DMS153 (cell line): ENCODE data around the gene FLT1.

Experiments
- DNase-seq: peaks from one replicate; lab custom pipeline; 2025; lab: John Stamatoyannopoulos, UW

Gene FLT1, protein sequence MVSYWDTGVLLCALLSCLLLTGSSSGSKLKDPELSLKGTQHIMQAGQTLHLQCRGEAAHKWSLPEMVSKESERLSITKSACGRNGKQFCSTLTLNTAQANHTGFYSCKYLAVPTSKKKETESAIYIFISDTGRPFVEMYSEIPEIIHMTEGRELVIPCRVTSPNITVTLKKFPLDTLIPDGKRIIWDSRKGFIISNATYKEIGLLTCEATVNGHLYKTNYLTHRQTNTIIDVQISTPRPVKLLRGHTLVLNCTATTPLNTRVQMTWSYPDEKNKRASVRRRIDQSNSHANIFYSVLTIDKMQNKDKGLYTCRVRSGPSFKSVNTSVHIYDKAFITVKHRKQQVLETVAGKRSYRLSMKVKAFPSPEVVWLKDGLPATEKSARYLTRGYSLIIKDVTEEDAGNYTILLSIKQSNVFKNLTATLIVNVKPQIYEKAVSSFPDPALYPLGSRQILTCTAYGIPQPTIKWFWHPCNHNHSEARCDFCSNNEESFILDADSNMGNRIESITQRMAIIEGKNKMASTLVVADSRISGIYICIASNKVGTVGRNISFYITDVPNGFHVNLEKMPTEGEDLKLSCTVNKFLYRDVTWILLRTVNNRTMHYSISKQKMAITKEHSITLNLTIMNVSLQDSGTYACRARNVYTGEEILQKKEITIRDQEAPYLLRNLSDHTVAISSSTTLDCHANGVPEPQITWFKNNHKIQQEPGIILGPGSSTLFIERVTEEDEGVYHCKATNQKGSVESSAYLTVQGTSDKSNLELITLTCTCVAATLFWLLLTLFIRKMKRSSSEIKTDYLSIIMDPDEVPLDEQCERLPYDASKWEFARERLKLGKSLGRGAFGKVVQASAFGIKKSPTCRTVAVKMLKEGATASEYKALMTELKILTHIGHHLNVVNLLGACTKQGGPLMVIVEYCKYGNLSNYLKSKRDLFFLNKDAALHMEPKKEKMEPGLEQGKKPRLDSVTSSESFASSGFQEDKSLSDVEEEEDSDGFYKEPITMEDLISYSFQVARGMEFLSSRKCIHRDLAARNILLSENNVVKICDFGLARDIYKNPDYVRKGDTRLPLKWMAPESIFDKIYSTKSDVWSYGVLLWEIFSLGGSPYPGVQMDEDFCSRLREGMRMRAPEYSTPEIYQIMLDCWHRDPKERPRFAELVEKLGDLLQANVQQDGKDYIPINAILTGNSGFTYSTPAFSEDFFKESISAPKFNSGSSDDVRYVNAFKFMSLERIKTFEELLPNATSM (N-terminal part only)

DNA sequence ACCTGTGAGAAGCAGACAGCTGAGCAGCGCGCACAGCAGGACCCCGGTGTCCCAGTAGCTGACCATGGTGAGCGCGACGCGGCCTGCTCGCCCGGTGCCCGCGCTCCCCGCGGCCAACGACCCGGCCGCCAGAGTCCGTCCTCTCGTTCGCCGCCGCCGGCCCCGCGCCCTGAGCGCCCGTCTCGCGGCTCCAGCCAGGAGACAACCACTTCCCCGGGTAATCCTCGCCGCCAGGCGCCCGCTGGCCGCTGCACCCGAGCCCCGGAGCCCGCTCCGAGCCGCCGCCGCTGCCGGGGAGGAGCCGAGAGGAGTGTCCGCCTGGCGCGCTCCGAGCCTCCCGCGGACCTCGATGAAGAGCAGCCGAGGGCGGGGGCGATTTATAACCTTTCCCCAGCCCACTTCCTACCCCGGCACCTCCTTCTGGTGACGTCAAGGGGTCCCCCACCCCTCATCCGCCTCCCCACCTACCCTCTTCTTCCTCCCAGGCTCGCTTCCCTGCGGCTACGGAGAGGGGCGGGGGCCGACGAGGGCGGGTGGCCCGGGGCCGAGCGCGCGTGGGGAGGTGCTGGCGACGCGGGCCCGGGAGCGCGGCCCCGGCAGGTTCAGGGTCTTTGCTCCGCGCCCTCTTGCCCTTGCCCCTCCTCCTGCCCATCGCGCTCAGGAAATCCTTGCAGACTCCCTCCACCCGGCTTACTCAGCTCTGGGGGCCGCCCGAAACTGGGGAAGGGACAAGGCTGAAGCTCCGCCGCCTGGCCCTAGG lies at the start of gene FLT1:
Gene FLT1, minus strand, starts transcription at position 351 of the 760 bp plus-strand sequence. Its CDS starts 285 bp downstream, at position 66.
- no peak for DNase-seq

DNA sequence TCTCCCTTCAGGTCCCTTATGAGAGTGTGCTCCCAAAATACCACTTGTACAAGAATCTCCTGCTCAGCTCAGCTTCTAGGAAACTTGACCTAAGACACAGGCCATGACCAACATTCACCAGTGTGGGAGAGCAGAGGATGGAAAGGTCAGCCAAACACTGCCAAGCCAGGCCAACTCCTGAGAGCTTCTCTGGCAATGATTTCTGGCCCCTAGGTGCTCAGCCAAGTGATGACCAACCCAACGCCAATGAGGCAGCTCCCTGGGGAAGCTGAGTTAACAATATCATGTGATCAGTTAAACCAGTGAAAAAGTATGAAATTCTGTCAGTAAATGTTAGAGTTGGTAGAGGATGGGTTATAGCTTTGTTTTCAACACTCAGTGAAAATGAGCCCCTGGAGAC lies 49.1 kb upstream of the FLT1 start:
- no peak for DNase-seq

DNA sequence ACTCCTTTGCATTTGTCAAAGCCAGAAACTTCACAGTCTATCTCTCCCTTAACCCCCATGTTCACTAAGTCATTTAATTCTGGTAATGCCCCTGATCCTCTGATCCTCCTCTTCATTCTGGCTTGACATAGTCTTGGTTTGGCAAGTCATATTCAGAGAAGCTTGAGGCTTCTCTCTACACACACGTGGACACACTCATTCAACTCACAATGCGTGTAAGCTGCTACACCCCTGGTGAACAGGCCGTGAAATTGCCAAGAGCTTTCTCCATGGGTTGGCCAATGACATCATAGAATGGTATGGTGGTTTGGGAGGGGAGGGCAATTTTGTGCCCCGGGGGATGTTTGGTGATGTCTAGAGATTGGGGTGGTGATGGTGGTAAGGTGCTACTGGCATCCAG lies 47.9 kb upstream of the FLT1 start:
- no peak for DNase-seq

DNA sequence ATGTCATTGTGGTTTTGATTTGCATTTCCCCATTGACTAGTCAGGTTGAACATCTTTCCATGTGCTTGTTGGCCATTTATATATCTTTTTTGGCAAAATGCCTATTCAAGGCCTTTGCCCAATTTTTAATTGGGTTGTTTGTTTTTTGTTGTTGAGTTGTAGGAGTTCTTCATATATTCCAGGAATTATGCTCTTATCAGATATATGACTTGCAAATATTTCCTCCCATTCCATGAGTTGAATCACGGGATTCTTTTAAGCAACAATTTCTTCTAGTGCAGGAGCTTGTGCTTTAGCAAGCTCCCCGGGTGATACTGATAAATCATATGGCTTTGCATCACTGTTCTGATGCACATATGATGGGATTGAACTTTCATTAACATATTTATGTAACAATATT lies 47.0 kb upstream of the FLT1 start:
- no peak for DNase-seq

DNA sequence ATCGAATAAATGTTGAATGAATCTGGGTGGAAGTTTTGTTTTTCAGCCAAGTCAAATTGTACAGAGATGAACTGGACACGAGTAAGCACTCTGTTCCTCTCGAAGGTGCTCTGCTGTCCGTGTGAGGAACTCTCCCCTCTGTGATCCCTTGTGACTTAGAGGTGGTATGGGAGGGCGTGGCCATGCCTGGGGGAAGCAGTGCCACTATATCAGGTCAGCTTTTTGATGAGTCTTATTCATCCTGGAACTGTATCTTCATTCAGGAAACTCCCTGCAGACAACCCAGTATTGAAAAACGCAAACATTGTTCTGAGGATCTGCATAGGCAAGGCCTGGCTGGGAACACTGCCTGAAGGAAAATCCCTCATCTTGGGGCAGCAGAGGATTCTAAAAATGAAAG lies 45.7 kb upstream of the FLT1 start:
- DNase-seq: no peak

DNA sequence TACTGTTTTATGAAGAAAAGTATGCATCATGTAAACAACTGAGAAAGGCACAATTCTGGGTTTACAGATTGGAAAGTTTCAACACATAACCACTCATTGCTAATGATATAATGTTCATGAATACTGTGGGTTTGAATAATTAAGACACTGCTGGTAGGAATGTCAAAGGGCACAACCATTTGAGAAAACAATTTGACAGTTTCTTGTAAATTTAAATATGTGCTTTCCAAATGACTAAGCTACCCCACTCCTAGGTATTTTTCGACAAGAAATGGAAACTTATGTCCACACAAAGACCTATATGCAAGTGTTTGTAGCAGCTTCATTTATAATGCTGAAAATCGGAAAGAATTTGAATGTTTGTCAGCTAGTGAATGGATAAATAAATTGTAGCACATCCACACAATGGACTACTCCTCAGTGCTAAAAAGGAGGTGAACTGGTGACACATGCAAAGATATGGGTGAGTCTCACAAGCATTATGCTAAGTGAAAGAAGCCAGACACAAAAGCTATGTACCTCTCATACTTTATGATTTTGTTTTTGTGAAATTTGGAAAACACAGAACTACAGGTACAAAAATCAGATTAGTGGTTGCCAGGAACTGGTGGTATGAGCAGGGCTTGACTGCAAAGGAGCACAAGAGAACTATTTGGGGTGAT lies 44.8 kb upstream of the FLT1 start:
- no peak for DNase-seq

DNA sequence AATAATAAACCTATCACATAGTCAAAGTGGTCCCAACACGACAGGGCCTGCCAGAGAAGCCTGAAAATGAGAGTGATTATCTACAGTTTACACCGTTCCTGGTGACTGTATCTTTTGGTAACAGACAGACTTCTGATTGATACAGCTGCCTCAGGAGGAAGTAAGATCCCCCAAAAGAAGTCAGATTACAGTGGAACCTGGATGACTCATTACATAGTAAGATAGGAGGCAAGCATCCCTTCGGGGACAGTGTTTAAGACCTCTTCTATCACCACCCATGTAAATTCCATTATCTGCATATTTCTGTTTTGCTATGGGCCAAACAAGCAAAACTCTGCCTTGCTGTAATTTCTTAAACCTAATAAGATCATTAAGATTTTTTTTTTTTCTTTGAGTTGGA lies 44.0 kb upstream of the FLT1 start:
- DNase-seq: no peak

DNA sequence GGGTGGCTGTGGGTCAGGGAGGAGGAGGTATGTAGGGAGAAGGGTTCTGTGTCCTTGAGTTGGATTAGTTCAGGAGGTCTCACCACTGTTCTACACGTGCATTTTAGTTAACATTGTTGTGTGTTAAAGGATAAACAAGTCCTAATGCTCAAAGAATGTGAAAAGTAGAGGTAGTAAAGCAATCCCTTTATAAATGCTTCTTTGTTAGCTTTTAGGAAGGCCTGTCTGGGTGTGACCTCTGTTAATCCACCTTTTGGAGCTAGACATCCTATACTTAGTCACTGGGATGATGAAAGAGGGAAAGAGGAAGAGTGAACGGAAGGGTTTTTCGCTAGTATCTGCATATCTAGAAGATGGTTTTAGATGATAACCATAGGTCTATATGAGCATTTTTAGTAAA lies 42.2 kb upstream of the FLT1 start:
- DNase-seq: no peak

DNA sequence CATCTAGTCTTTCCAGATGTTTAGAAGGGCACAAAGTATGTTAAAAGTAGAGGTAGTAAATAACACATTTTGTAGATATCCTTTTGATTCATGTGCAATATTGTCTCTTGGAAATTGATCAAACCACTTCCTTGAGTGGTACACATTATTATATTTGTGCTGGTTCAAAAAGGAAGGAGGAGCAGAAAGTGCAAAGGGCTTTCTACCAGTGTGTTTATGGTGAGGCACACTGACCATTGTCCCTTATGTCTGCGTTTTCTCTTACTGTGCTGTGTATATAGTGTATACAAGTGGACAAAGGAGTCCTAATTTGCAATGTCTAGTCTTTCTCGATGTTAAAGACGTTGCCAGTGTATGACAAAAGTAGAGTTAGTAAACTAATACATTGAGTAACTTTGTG lies 41.4 kb upstream of the FLT1 start:
- no peak for DNase-seq

DNA sequence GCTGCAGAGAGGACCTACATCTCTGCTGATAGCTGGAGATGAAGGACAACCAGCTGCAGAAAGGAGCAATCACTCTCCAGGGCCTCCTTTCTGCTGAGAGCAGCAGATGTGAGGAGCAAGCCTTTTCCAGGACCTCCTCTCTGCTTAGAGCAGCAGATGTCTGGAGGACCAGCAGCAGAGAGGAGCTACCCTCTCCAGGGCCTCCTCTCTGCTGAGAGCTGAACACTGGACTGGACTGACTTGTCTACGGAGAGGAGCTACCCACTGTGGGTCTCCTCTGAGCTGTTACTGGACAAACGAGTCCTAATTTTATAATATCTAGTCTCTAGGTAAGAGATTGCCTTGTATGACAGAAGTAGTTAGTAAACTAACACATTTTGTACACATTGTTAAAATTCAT lies 40.8 kb upstream of the FLT1 start:
- DNase-seq: no peak

DNA sequence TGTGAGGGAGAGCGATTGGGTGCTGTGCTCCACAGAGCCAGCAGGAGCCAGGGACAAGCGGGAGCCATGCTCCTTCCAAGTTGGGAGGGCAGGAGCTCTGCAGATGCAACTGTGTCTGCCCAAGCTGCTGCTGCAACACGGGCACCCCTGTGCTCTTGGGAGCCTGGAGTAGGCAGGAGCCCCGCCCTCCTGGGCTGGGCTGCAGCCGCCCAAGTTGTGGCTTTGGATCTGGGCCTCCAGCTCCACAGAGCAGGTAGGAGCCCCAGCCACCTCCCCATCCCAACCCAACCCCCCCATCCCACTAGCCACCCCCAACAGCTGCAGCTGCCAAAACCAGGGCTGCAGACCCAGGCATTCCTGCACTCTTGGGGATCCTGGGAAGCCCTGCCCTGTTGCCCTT lies 39.9 kb upstream of the FLT1 start:
- no peak for DNase-seq

DNA sequence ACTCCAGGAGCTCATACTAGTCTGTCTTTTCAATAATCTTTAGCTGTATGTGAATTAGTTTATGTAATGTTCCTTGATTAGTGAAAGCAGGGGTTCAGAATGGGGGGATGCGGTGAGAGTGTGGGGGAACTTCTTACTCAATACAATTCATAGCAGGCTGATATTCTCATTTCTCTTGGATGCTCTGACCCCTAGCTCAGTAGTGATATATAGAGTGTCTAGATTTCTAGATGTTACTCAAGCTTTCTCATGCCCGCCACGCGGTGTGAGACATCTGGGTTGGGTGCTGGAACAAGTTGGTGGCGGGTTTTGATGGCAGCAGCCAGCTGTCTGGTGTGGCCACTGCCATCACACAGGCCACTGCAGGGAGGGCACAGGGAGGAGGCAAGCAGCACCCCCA lies 39.3 kb upstream of the FLT1 start:
- DNase-seq: no peak

DNA sequence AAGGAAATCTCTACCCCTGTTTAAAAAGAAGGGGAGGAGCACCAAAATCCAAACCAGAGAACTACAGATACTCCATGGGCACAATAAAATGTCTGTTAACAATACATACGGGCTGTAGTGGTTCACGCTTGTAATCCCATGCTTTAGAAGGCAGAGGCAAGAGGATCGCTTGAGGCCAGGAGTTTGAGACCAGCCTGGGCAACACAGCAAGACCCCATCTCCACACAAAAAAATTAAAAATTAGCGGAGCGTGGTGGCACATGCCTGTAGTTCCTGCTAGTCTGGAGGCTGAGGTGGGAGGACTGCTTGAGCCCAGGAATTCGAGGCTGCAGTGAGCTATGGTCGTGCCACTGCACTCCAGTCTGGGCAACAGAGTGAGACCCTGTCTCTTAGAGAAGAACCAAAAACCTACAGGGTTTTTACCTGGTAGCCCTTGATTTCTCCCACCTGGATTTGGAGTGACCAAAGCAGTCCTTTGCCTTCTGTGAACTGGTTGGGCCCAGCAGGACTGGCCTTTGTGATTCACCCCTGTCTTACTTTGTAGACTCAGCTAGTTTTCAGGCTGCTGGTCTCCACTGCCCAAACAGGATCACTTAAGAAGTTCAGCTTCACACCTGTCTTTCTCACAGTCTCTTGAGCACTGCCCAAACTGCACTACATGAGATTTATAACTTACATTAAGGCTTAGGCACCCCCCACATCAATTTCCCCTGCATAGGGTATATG lies 38.7 kb upstream of the FLT1 start:
- DNase-seq: no peak

DNA sequence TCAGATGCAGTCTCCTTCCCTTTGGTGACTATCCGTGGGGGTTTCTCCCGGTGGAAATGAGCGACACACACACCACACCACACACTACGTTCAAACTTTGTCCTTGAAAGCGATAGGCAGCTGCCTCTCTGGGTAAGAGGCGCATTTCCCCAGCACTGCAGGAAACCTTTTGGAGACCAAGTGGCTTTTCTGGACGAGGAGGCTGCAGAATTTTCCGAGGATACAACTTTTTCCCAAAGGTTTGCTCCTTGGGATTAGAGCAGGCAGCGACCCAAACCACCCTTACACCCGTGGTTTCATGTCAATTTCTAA lies 38.2 kb upstream of the FLT1 start:
- no peak for DNase-seq

DNA sequence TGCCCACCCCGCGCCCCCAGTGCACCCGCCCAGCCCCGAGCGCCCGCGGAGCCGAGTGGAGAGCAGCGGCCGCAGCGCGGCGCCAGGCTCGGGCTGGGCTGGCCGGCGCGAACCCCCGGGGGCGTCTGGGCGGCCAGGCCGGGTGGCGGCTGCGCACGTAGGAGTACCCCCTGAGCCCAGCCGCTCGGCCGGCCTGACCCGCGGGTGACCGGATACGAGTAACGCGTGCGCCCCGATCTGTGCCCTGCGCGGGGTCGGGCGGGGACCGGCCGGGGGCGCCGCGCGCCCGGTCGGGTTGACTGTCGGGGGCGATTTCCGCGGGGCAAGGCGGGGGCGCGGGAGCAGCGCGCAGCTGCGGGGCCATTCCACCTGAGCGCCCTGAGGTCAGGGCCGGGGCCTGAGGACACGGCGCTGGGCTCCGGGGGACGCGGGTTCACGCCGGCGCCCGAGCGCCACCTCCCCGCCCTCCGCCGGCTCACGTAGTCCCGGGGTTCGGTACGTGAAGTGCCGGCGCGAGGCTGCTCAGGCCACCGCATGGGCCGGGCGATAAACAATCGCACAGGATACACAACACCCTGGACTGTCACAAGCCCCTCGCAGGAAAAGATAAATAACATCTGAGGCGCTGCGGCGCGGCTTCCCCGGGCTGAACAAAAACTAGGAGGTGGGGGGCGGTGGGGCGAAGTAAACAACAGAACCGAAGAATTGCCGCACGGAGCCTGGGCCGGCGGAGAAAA lies 37.6 kb upstream of the FLT1 start:
- no peak for DNase-seq

DNA sequence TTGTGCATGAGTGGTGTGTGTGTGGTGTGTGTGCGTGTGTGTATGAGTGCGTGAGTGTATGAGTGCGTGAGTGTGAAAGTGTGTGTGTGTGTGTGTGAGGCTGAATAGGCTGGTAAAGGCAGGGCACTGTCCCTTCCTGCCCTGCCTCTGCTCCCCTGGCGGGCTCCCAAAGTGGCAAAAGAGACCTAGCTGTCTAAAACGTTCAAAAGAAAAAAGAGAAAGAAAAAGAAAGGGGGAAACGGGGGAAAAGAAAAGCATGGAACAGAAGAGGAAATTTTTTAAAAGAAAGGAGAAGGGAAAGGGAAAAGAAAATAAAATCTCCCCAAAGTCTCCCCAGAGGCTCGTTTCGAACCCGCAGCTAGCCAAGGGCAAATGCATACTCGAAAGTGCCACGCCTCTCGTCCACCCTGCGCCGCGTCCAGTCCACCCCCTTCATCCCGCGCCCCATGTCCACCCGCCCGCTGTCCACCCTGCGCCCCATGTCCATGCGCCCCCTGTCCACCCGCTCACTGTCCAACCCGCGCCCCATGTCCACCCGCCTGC lies 37.0 kb upstream of the FLT1 start:
- DNase-seq: no peak

DNA sequence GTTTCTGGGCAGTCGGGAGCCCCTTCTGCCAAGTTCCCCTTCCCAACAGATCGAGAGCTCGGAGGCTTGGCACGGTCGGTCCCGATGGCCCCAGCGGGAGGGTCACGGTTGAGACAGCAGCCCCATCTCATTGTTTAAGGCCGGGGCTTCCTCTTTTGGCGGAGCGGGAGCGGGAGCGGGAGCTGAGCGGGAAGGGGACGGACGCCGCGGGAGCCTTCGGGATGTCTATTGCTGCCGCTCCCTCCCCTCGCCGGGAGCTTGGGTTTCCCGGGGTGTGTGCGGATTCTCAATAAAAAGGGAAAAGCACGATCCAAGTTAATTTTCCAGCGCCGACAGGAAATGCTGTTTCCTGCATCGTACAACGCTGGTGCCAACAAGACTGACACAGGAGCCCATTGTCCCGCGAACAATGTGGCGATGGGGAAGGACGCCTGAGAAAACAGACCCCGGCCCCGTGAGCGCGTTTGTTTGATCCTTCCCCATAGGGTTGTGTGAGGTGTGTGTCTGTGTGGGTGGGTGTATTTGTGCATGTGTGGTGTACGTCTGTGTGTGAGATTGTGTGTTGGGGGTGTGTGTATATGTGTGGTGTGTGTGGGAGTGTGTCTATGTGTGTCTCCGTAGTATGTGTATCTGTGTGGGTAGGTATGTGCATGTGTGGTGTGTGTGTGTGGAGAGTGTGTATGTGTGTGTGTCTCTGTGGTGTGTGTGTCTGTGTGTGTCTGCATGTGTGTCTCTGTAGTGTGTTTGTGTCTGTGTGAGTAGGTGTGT lies 36.3 kb upstream of the FLT1 start:
- DNase-seq: no peak

DNA sequence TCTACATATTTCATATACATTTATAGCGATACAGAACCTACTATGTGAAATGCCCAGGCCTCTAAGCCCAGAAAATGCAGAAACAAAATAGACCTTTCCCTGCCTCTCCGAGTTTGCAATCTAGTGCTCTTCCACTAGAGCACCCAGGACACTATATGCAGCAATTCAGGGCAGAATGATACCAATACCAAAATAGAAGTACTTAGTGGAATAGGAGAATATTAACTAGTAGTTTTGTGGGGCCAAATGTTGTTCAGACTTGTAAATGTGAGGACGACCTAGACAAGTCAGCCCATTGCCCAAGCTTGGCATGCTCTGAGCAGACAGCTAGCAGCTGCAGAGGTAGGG lies 35.8 kb upstream of the FLT1 start:
- DNase-seq: no peak

DNA sequence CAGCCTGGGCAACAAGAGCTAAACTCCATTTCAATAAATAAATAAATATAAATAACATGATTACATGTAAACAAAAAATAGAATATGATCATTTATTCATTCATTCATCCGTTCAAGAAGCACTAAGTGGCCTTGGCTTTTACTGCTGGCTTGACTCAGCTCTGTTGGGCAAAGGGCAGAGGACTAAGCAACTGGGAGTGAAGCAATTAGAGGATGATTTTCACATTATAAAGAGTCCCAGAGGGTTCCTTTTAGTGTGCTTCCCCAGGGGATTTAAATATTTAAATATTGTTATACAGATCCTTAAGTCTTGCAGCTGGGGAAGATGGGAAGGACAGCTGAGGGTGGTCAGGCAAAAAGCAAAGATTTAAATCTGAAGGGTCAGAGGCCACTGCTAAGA lies 34.9 kb upstream of the FLT1 start:
- DNase-seq: no peak
